HG03196 (cell line): ENCODE measurements around the gene RAB5B.
"Not testable (repeated sequence)": the region's sequence is repeated elsewhere in the genome, so short reads cannot be mapped to it uniquely, and the experiment has no call there.

Experiments used
- ATAC-seq: cut with Tn5 transposase; IDR thresholded peaks from one replicate; pipeline ENCODE4 v1.9.1; 2021; ENCODE audit not compliant: unreplicated experiment

RAB5B gene

DNA sequence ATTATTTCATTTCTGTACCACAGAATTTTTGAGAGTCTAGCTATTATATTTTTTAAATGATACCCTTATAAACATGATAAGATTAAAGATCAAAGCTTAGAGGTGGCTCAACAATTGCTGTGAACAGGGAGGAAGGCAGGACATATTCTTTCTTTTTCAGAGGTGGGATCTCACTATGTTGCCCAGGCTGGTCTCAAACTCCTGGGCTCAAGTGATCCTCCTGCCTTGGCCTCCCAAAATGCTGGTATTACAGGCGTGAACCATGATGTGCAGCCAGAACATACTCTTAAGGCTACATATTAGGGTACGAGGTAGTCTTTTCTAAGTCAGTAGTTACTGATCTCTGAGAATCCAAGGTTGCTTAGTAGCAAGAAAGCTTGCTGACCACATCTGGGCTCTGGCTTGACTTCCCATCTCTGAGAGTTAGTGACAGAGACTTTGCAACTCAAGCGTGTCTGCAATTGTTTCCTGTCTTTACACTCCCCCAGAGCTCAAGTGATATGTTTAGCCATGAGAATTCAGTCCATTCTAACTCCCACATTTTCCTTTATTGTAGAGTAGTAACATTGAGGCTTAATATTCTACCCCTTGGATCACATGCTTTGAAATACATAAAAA lies 8.6 kb downstream of the RAB5B start:
- peak; percentile 68 for ATAC-seq

DNA sequence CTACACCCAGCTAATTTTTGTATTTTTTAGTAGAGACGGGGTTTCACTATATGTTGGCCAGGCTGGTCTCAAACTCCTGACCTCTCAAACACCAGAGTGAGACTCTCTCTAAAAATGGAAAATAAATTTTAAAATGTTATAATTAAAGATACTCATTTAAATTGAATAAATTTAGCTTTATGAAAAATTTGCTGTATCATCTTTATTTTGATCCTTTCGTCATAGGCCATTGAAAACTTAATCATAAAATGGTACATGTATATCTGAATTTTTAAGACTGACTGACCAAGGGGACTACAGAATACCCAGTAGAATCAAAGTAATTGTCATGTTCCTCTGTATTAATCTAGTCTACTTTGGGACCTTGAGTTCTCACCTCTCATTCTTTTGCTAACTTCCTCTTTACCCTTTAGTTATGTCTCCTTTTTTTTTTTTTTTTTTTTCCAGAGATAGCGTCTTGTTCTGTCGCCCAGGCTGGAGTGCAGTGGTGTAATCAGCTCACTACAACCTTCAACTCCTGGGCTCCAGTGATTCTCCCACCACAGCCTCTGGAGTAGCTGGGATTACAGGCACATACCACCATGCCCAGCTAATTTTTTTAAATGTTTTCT lies 9.5 kb downstream of the RAB5B start:
- no peak for ATAC-seq

DNA sequence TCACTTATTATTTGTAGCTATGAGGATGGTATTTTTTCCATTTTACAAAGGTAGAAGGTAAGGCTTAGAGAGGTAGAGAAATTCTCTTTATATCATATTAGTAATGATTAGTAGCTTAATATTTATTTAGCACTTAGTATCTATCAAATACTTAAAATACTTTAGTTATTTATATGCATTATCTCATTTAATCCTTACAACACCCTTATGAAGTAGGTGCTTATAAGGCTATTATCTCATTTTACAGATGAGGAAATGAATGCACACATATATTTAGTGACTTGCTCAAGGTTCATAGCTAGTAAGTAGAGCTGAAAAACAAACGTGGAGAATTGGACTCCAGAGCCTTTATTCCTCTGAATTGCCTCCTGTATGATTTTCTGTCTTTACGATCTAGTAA lies 11.0 kb downstream of the RAB5B start:
- no peak for ATAC-seq

DNA sequence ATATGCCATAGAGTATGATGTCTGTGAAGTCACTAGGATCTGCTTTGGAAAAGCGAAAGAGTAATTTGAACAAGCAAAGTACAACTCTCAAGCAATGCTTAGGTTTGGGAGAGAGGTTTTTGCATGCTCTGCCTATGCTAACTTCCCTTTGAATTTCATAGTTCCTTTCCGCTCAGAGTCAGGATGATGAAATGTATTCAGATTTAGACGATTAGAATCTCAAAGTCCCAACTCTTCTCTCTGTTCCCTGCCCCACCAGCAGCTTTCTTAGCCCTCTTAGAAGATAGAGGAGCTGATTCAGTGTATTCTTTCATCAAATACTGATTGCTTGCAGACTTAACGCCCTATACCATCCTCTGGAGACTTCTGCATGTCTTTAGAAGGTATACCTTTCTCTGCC lies 11.5 kb downstream of the RAB5B start:
- no peak for ATAC-seq

DNA sequence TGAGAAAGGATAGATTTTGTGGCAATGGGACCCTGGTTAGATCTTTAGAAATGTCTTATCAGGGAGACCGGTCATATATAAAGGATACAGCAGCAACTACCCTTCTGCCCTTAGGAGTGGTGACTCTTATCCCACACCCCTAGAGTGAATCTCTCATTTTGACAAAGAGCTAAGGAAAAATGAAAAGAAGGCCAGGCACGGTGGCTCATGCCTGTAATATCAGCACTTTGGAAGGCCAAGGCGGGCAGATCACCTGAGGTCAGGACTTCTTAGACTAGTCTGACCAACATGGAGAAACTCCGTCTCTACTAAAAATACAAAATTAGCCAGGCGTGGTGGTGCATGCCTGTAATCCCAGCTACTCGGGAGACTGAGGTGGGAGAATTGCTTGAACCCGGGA lies 12.1 kb downstream of the RAB5B start:
- ATAC-seq = not testable (repeated sequence)

DNA sequence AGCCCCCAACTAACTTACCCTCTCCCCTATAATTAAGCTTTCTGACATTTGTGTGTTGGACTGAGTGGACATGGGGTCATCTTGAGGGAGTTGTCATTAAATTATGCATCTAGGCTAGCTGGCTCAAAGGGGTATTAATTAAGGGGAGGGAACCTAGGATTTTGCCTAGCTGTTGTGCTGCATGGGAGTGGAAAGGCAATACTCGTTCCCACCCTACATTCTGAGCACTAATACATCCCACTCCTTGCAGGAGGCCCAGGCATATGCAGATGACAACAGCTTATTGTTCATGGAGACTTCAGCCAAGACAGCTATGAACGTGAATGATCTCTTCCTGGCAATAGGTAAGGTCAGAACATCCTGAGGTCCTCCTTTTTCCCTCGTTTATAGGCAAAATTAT lies 17.2 kb downstream of the RAB5B start:
- no peak for ATAC-seq

DNA sequence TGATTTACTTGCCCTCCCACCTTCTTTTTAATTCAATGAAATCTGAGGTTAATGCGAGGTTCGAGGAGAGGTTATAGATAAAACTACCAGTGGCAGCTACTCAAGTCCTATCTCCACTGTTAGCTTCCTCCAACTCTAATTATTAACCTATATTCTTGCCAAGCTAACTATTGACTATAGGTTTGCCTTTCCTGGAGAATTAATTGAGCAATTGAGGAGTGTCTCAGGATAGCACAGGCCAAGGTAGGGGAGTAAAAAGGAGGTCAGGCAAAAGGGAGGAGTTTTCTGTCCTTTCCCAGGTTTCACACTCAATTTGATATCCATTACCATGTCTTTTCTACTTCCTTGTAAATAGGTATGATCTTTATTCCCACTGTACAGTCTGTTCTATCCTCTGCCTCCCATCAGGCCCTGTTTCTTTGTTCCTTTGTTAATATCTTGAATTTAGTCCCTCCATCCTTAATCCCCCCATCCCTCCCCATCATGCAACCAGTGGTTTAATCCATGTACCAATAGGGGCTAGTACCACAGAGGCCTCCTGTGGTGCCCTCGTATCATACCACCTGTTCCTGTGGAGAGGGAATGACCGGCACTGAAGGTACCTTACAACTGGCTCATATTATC lies 19.5 kb downstream of the RAB5B start:
- no peak for ATAC-seq

DNA sequence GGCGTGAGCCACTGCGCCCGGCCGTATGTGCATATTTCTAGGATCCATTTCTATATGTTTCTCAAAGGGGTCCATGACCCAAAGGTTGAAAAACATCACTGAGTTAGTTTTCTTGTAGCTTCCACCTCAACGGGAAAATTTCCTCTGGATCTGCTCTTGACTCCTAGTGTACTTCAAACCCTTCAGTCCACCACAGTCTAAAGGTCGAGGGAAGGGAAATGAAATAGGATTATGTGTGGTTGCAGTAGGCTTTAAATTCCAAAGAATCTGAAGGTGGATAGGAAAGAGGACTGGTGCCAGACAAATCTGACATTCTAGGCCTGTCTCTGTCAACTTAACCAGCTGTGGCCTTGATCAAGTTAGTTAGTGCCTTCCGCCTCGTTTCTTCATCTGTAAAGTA lies 21.5 kb downstream of the RAB5B start:
- no peak for ATAC-seq

DNA sequence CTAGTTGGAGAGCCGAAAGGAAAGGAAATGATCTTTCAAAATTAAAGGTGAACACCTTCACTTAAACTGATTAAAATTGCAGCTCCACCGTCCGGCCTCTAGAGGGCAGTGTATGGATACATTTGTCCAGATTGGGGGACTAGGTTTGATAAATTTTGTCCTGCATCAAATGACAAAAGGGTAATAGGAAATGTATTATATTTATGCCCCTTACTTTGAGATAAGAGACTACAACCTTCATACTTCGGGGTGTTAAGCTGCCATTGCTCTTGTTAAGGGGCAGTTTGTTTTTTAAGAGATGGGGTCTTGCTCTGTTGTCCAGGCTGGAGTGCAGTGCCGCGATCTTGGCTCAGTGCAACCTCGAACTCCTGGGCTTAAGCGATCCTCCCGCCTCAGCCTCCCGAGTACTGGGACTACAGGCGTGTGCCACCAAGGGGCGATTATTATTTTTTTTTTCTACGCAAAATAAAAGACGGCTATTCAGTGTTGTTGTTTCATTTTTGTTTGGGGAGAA lies 22.4 kb downstream of the RAB5B start:
- ATAC-seq = no peak

DNA sequence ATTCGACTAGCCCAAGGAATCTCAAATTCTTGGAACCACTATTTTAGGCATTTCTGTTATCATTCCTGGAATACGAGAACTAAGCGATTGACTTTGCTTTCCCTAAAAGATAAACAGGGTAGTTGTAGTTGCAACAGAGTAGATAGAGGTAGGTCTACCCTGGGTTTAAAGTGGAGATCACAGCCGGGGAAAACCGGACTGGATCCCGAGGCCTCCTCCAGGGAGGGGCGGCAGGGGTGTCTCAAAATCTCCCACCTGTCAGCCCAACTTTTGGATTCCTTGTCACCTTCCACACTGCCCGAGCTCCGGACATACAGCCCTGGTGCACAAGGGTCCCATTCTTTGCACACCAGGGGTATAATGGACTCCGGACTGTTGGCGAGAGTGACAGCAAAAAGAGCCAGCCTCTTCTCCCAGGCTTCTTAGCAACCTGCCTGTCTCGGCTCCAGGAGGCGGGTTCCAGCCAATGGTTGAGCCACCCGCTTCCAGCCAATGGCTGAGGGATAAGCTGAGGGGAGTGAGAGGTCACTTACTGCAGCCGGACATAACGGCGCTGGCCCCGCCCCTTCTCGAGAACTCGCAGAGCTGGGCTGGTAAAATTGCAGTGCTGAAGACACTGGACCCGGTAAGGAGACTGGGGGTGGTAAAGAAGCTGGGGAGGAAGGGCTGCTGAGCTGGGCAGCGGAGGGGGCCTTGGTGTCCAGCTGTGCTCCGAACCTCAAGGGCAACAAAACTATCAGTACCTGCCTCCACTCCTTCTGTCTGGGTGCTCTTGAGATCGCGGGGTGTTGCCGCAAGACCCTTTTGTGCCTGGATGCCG lies 23.0 kb downstream of the RAB5B start, which contains the start of gene SUOX:
TSS of gene SUOX (plus strand) at position 562 of the 820 bp plus-strand sequence. CDS start 4,946 bp downstream, outside the sequence.
- ATAC-seq = peak; percentile 99

DNA sequence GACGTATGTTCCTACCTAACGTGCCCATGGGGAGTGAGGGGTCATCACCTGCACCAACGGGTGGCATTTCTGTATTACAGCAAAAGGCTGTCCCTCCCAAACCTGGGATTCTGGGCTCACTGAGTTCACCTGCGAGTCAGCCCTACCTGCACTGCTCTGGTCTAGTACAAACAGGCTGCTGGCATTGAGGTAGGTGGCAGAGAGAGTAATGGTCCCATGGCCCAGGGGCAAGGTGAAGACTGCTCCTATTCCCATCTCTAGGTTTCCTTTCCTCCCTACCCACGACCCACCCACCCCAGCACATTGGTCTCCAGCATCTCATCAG lies 23.6 kb downstream of the RAB5B start:
- no peak for ATAC-seq

DNA sequence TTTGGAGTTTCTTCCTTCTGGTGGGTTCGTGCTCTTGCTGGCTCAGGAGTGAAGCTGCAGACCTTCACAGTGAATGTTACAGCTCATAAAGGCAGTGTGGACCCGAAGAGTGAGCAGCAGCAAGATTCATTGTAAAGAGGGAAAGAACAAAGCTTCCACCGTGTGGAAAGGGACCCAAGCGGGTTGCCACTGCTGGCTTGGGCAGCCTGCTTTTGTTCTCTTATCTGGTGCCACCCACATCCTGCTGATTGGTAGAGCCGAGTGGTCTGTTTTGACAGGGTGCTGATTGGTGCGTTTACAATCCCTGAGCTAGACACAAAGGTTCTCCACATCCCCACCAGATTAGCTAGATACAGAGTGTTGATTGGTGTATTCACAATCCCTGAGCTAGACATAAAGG lies 25.6 kb downstream of the RAB5B start:
- ATAC-seq = not testable (repeated sequence)

DNA sequence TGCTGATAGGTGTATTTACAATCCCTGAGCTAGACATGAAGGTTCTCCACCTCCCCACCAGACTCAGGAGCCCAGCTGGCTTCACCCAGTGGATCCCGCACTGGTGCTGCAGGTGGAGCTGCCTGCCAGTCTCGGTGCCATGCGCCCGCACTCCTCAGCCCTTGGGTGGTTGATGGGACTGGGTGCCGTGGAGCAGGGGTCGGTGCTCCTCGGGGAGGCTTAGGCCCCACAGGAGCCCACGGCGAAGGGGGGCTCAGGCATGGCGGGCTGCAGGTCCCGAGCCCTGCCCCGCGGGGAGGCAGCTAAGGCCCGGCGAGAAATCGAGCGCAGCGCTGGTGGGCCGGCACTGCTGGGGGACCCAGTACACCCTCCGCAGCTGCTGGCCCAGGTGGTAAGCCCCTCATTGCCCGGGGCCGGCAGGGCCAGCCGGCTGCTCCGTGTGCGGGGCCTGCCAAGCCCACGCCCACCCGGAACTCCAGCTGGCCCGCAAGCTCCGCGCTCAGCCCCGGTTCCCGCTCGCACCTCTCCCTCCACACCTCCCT lies 26.2 kb downstream of the RAB5B start:
- ATAC-seq = not testable (repeated sequence)

DNA sequence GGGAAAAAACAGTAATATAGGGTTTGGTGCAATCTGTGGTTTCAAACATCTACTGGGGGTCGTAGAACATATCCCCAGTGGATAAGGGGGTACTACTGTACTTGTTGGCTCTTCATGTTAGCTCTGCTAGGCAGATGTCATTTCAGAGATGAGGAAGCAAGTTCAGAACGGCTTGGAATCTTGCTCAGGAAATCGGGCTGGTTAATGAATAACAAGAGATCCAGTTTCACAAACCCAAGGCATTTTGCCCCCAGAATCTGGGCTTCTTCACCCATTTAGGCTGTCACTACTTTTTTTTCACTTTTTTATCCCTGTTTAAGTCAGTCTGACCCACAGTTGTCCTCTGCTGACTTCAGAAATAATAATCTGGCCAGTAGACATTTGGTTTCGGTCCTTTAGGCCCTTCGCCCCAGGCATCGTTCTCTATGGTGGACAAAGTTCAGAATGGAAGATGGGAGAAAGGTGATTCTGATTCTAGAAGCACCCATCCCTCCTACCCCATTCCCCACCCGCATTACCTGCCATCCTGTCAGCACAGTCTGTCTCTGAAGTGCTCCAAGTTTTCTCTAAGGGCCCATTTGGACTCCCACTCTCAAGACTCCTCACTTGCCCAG lies 27.7 kb downstream of the RAB5B start:
- ATAC-seq = no peak

DNA sequence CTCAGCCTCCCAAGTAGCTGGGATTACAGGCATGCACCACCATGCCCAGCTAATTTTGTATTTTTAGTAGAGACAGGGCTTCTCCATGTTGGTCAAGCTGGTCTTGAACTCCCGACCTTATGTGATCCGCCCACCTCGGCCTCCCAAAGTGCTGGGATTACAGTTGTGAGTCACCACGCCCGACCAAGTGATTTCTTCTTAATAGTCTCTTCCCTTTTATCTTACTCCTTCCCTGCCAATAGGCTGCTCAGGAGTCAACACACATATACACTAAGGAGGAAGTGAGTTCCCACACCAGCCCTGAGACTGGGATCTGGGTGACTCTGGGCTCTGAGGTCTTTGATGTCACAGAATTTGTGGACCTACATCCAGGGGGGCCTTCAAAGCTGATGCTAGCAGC lies 29.5 kb downstream of the RAB5B start:
- ATAC-seq = not testable (repeated sequence)

DNA sequence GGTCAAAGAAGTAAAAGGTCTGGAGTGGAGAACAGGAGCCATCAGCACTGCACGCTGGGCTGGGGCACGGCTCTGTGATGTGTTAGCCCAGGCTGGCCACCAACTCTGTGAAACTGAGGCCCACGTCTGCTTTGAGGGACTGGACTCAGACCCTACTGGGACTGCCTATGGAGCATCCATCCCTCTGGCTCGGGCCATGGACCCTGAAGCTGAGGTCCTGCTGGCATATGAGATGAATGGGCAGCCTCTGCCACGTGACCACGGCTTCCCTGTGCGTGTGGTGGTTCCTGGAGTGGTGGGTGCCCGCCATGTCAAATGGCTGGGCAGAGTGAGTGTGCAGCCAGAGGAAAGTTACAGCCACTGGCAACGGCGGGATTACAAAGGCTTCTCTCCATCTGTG lies 30.3 kb downstream of the RAB5B start:
- no peak for ATAC-seq

DNA sequence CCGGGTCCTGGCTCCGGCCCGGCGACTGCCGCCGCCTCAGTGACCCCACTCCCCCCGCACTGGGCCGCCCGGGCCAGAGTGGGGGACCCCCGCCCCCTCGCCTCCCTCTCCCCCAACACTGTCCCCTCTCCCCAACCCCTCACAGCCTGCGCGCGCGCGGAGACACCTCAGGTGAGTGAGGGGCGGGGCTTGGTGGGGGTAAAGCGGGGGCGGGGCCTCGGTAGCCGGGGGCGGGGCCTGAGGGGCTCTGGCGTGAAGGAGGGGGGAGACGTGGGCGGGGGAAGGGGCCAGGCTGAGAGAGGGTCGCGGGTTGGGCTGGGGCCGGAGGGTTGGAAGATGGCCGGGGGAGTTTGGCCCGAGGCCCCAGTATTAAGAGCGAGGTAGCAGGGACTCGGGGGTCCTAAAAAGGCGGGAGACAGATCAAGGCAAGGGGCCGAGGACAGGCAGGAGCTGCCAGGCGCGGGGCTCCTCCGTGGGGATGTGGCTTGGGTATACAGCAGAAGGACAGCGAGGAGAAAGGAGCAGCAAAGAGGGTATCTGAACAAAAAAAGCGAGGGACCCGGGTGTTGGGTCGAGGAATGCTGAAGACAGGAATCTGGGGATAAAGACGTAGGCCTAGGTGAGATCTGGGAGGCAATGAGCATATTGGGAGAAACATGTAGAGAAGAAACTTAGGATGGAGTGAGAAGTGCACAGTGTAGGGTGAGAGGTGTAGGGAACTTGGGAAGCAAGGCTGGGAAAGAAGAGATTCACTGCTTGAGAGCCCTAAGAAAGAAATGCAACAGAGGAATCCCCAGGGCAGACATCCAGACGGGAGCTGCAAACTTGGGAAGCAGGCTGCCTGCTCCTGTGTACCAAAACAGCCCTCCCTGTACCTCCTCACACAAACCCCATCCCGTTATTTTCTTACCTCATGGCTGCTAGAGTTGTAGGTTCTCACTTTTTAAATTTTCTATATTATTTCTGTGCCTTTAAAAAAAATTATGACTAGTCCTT lies 34.0 kb downstream of the RAB5B start:
- peak; percentile 24 for ATAC-seq

DNA sequence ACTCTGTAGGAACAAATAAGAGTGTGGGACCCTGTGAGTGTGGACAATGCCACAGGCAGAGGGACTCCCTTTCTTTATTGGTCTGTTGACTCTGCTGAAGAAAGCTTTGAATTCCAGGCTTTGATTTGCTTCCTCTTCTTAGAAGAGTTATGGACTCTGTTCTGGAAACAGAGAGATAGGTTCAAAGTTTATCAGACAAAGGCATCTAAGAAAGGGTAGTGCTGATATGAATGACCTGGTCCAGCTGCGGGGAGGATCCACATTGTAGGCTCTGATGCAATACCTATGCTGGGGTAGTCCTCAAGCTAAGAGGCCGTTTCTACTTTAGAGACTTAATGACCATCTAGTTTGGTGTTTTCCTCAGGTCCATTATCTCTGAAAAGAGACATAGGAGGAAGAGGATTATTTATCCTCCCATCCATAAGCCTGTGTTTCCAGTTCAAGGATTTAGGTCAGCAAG lies 36.3 kb downstream of the RAB5B start:
- no peak for ATAC-seq

DNA sequence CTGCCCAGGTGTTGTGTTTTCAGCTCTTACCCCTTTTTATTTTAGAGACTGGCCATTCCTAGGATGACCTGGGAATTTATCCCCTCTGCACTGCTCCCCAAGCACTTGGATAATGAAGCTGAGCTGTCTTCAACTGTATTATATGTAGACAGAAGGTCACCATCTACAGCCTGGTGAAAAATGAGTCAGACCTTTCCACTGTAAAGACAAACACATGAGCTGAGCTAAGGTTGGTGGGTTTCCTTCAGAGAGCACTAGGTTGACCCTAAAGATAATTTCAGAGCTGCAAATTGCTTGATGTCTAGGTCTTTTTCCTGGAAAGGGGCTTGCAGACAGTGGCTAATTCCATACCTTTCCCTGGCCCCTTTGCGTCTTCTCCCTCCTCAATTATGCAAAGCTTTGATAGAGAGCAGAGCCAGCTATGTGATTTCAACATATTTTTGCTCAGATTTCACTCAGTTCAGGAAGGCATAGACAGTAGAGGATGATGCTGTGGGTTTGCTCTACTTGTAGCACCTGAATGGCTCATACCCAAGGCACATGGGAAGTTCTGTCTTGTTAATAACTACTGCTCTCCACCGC lies 37.7 kb downstream of the RAB5B start:
- no peak for ATAC-seq
